GM18498 (cell line): ENCODE results near the gene BCAM.
"Not testable (repeated sequence)": the region's sequence is repeated elsewhere in the genome, so short reads cannot be mapped to it uniquely, and the experiment has no call there.

Source experiments
- ATAC-seq: cut with Tn5 transposase; IDR thresholded peaks from one replicate; pipeline ENCODE4 v1.9.1; 2021; ENCODE audit warnings: mild to moderate bottlenecking, moderate library complexity; ENCODE audit not compliant: unreplicated experiment

The BCAM gene

GRCh38 chr19:44808463-44809371, at the start of gene BCAM:
TSS of gene BCAM (plus strand) at chr19:44809103. CDS start at chr19:44809125, 22 bp downstream.
- ATAC-seq: no peak

GRCh38 chr19:44762038-44762437, 46.9 kb upstream of the BCAM start:
- ATAC-seq: no peak

- ATAC-seq: no peak
Observed at GRCh38 chr19:44765033-44765948, 43.6 kb upstream of the BCAM start.

GRCh38 chr19:44765949-44766335, 43.0 kb upstream of the BCAM start:
- ATAC-seq: no peak

- no peak for ATAC-seq
Observed at GRCh38 chr19:44767295-44768180, 41.4 kb upstream of the BCAM start.

GRCh38 chr19:44770550-44771257, 38.2 kb upstream of the BCAM start:
- ATAC-seq: peak; percentile 99

- ATAC-seq: not testable (repeated sequence)
Observed at GRCh38 chr19:44772144-44772543, 36.8 kb upstream of the BCAM start.

- ATAC-seq: no peak
Observed at GRCh38 chr19:44772959-44773358, 35.9 kb upstream of the BCAM start.

GRCh38 chr19:44775676-44776240, 33.1 kb upstream of the BCAM start:
- ATAC-seq: no peak

GRCh38 chr19:44776402-44777096, 32.4 kb upstream of the BCAM start:
- no peak for ATAC-seq

GRCh38 chr19:44777715-44778347, 31.1 kb upstream of the BCAM start, which contains the start of gene CBLC:
TSS of gene CBLC (plus strand) at chr19:44777890. CDS start at chr19:44777932, 42 bp downstream.
- no peak for ATAC-seq

- ATAC-seq: no peak
Observed at GRCh38 chr19:44779150-44779549, 29.8 kb upstream of the BCAM start.

GRCh38 chr19:44781694-44782093, 27.2 kb upstream of the BCAM start:
- ATAC-seq: not testable (repeated sequence)

- no peak for ATAC-seq
Observed at GRCh38 chr19:44782729-44783128, 26.2 kb upstream of the BCAM start.

- ATAC-seq: no peak
Observed at GRCh38 chr19:44783545-44783944, 25.4 kb upstream of the BCAM start.

- no peak for ATAC-seq
Observed at GRCh38 chr19:44785271-44785670, 23.6 kb upstream of the BCAM start.

GRCh38 chr19:44785993-44786392, 22.9 kb upstream of the BCAM start:
- ATAC-seq: no peak

GRCh38 chr19:44788971-44789370, 19.9 kb upstream of the BCAM start:
- ATAC-seq: no peak
